Colonic mucosa (tissue), 4 donors: Measurements from ENCODE around the gene KANSL3. TPM values are rescaled to one million over a fixed set of nuclear protein-coding genes. Genes with fewer than 3 reads are reported as not detected.

ENCODE experiments used
- DNase-seq: peaks from one replicate; pipeline ENCODE4 v3.0.0-alpha.2; 2020
- H3K27ac ChIP-seq: fragments of 200-600 bp; one replicate; pipeline ENCODE4 v1.8.0; 2021
- H3K27me3 ChIP-seq: fragments of 200-600 bp; one replicate; pipeline ENCODE4 v1.8.0; 2021
- H3K36me3 ChIP-seq: fragments of 200-600 bp; one replicate; pipeline ENCODE4 v1.8.0; 2021
- H3K4me1 ChIP-seq: fragments of 200-600 bp; one replicate; pipeline ENCODE4 v1.8.0; 2021; ENCODE audit warnings: mild to moderate bottlenecking
- H3K4me3 ChIP-seq: fragments of 200-600 bp; one replicate; pipeline ENCODE4 v1.8.0; 2021
- H3K9ac ChIP-seq, 2 donors: one replicate each; pipeline ENCODE4 v1.7.0; 2013; ENCODE audit warnings: control low read depth in 2 of 2, low read depth in 2 of 2, low read length in 2 of 2
- H3K9me3 ChIP-seq: fragments of 200-600 bp; one replicate; pipeline ENCODE4 v1.8.0; 2021
- CTCF ChIP-seq: fragments of 200-600 bp; IDR thresholded peaks from one replicate; pipeline ENCODE4 v1.8.0; 2022; ENCODE audit warnings: antibody characterized with exemption, mild to moderate bottlenecking
- intact Hi-C: fragments of 100-400 bp; cut with DNase I; formaldehyde crosslinking; loops from one replicate; pipeline ENCODE4 v1.14.1; 2022
- total RNA-seq, 2 donors: library from RNA; stranded (reverse); fragmentation: NEBNext Ultra II Directional in 1 of 2; extraction: Animal tissue kit (Norgen Biotek cat#: 25700) in 1 of 2; gene quantifications; one replicate each; pipeline ENCODE4 v1.2.1, GENCODE V29; 2021
- donor health status: healthy.
- donor health status: DM: no; HTN: no; CAD: no.
- donor health status: DM: no; HTN: no; CAD: no.

The KANSL3 gene
- total RNA-seq, 2 donors from 2014 or later, result 33.6 to 36.5 TPM

GRCh38 chr2:96591494-96591893, 46.6 kb downstream of the KANSL3 start:
- Histone ChIP-seq H3K9me3 (no peaks in the 10 kb centered on the region), H3K4me1 (no peaks in the 10 kb centered on the region), H3K9ac (no peak overlapping the region), H3K36me3 (peaks cover 8% of the 10 kb centered on the region), H3K4me3 (no peak overlapping the region), H3K27me3 (no peaks in the 10 kb centered on the region), H3K27ac (no peak overlapping the region)
- DNase-seq, result no peak
- intact Hi-C loops, result no loop called here
- TF ChIP-seq CTCF, result no peak

DNA sequence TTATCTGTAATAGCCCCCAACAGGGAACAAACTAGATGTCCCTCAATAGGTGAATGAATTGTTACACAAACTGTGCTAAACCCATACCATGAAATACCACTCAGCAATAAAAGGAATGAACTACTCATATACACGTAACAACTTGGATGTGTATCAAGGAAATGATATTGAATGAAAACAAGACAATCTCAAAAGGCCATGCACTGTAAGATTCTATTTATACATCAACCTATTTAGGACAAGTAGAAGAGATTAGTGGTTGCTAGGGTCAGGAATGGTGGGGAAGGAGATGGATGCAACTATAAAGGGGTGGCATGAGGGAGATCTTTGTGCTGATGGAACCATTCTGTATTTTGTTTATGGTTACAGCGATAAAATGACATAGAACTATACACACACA, 47.1 kb downstream of the KANSL3 start:
- Histone ChIP-seq H3K4me3 (no peak overlapping the region), H3K4me1 (no peaks in the 10 kb centered on the region), H3K36me3 (peaks cover 8% of the 10 kb centered on the region), H3K27ac (no peak overlapping the region), H3K9ac (no peak overlapping the region), H3K9me3 (no peaks in the 10 kb centered on the region), H3K27me3 (no peaks in the 10 kb centered on the region)
- TF ChIP-seq CTCF, result no peak
- DNase-seq, result no peak
- intact Hi-C loops, result no loop called here

DNA sequence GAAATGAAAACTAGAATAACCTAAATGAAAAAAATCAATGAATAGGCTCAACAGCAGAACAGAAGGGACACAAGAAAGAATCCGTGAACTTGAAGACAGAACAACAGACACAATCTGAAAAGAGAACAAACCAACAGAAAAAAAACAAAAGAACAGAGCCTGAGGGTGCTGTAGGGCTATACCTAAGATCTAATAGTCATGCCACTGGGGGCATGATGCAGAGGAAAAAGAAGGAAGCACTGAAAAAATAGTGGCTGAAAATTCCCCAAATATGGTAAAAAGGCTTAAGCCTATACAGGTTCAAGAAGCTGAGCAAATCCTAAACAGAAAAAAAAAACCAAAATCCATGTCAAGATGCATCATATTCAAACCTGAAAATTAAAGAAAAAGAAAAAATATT, 50.3 kb downstream of the KANSL3 start:
- no peaks in the 10 kb centered on the region for H3K27me3 ChIP-seq
- DNase-seq, result no peak
- H3K9ac ChIP-seq, result no peak overlapping the region
- H3K36me3 ChIP-seq, result no peaks in the 10 kb centered on the region
- H3K4me1 ChIP-seq, result no peaks in the 10 kb centered on the region
- H3K27ac ChIP-seq, result no peak overlapping the region
- TF ChIP-seq CTCF, result no peak
- H3K9me3 ChIP-seq, result no peaks in the 10 kb centered on the region
- intact Hi-C loops, result no loop called here
- no peak overlapping the region for H3K4me3 ChIP-seq

DNA sequence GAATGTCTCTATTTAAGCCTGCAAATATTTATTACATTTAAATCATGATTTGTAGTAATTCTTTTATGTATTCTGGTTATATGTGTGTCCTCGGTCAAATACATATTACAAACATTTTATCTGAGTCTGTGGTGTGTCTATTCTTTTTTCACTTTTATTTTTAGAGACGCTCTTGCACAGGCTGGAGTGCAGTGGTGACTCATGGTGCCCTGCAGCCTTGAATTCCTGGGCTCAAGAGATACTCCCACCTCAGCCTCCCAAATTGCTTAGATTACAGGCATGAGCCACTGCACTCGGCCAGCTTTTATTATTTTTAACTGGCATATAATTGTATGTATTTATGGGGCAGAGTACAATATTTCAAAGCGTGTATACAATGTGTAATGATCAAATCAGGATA, 54.1 kb downstream of the KANSL3 start:
- Histone ChIP-seq H3K4me3 (no peak overlapping the region), H3K36me3 (no peaks in the 10 kb centered on the region), H3K27me3 (no peaks in the 10 kb centered on the region), H3K9me3 (no peaks in the 10 kb centered on the region), H3K4me1 (no peaks in the 10 kb centered on the region), H3K9ac (no peak overlapping the region), H3K27ac (no peak overlapping the region)
- TF ChIP-seq CTCF, result no peak
- DNase-seq, result no peak
- intact Hi-C loops, result no loop called here

DNA sequence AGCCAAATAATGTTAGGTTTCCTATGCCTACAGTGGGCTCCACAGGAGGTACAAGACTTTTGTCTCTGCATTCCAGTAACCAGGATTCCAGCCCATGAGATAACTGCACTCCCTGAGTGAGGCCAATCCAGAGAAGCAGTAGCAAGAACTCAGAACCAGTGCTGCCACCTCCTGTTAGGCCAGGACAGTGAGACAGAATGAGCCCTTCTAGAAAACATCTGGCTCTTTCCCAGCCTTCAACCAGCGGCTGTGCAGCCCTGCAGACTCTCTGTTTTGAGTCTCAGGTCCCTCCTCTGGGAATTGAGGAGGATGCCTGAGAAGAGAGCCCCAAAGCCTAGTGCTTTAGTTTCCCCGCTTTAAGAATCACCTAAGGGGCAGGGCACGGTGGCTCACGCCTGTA, 57.3 kb downstream of the KANSL3 start:
- TF ChIP-seq CTCF, result no peak
- Histone ChIP-seq H3K27me3 (no peaks in the 10 kb centered on the region), H3K4me1 (no peaks in the 10 kb centered on the region), H3K36me3 (no peaks in the 10 kb centered on the region), H3K9ac (no peak overlapping the region), H3K9me3 (no peaks in the 10 kb centered on the region), H3K27ac (no peak overlapping the region), H3K4me3 (no peak overlapping the region)
- intact Hi-C loops, result no loop called here
- DNase-seq, result no peak

DNA sequence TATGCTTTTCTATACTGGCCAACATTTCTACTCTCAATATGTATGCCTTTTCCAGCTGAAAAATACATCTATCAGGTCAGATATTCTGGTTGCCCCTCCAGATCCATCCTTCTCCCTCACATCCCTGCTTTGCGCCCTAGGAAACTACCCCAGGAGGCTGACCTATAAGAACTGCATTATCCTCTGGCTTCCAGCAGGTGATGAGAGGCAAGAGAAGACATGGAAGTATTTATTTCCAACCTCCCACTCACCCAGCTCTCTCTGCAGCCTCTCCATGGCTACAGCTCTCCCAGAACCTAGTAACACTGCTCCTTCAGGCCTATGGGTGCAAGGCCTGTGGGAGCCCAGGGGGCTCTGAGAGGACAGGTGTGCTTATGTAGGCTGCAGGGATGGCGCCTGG, 58.7 kb downstream of the KANSL3 start:
- intact Hi-C loops, result no loop called here
- TF ChIP-seq CTCF, result no peak
- H3K27me3 ChIP-seq, result no peaks in the 10 kb centered on the region
- H3K4me3 ChIP-seq, result no peak overlapping the region
- H3K36me3 ChIP-seq, result no peaks in the 10 kb centered on the region
- no peak overlapping the region for H3K27ac ChIP-seq
- no peaks in the 10 kb centered on the region for H3K4me1 ChIP-seq
- no peak for DNase-seq
- no peak overlapping the region for H3K9ac ChIP-seq
- no peaks in the 10 kb centered on the region for H3K9me3 ChIP-seq
